Suprapubic skin (tissue), 4 donors: ENCODE measurements around the gene LYG1.

Experiments
- CTCF ChIP-seq, 2 donors: fragments of 200-600 bp in 1 of 2; fragments of 450-650 bp in 1 of 2; sonication (generic) in 1 of 2; IDR thresholded peaks; one replicate each; pipeline ENCODE4 v1.5.1; 2016 to 2019; ENCODE audit warnings: antibody characterized with exemption in 2 of 2, mild to moderate bottlenecking in 1 of 2, moderate library complexity in 1 of 2
- EP300 ChIP-seq: sonication (generic); formaldehyde crosslinking; IDR thresholded peaks from one replicate; pipeline ENCODE4 v1.6.1; 2017; ENCODE audit warnings: antibody characterized with exemption
- POLR2A ChIP-seq, 2 donors: fragments of 450-650 bp; IDR thresholded peaks; one replicate each; pipeline ENCODE4 v1.6.1; 2017; ENCODE audit warnings: antibody characterized with exemption in 2 of 2, mild to moderate bottlenecking in 2 of 2, moderate library complexity in 2 of 2
- POLR2AphosphoS5 ChIP-seq, 3 donors: sonication (generic); formaldehyde crosslinking; IDR thresholded peaks; one replicate each; pipeline ENCODE4 v1.6.1; 2017; ENCODE audit warnings: antibody characterized with exemption in 3 of 3

- TF ChIP-seq POLR2AphosphoS5 (IDR thresholded peaks at IDR 0.05): no peak
- TF ChIP-seq CTCF (IDR thresholded peaks at IDR 0.05): no peak
- TF ChIP-seq POLR2A (IDR thresholded peaks at IDR 0.05): no peak
- TF ChIP-seq EP300: no peak
These were observed 39.8 kb downstream of the LYG1 start for GRCh38 chr2:99261242-99261641.
